ENCODE results near the gene EPN2. TPM values are rescaled to one million over a fixed set of nuclear protein-coding genes. Genes with fewer than 3 reads are reported as not detected.

Gene EPN2
- total and polyA plus RNA-seq, 10 of the 15 experiments (the other 5 are each of a cell fraction or from before 2014, with no cell fraction given) = 0.26 to 8.4 (median 4.7) TPM

GRCh38 chr17:19362277-19363113 lies 125.3 kb downstream of the EPN2 start, which contains the start of gene B9D1 (continued):
- no peak for TF ChIP-seq ESRRA (IDR thresholded peaks at IDR 0.05; ENCODE audit: low read length)
- TF ChIP-seq NRF1 (conservative IDR thresholded peaks at IDR 0.05; ENCODE audit: low read depth, low read length) = peak; percentile 85
- TF ChIP-seq EP300 (IDR thresholded peaks at IDR 0.05; ENCODE audit: borderline replicate concordance in 1 of 2, control insufficient read depth in 1 of 2, low read depth in 2 of 2, low read length in 2 of 2) = no peak
- no peak for TF ChIP-seq HDAC6 (IDR thresholded peaks at IDR 0.05; ENCODE audit: unreplicated experiment)
- no peak for TF ChIP-seq BRCA1 (IDR thresholded peaks at IDR 0.05; ENCODE audit: low read depth, low read length)
- 0 out of 2 replicates have a peak, but pooled peaks have one; percentile 36 for TF ChIP-seq TARDBP (IDR thresholded peaks at IDR 0.05; ENCODE audit: borderline replicate concordance)
- TF ChIP-seq EED (IDR thresholded peaks at IDR 0.05; ENCODE audit: low read depth) = no peak
- TF ChIP-seq SUZ12 (IDR thresholded peaks at IDR 0.05; ENCODE audit: unreplicated experiment) = no peak
- TF ChIP-seq PAX8 (IDR thresholded peaks at IDR 0.05) = no peak
- 0 out of 2 replicates have a peak, but pooled peaks have one; percentile 11 for TF ChIP-seq BACH1 (IDR thresholded peaks at IDR 0.05; ENCODE audit: borderline replicate concordance)
- no peak for TF ChIP-seq ATF2 (IDR thresholded peaks at IDR 0.05; ENCODE audit: low read length)
- no peak for TF ChIP-seq ZNF384 (IDR thresholded peaks at IDR 0.05; ENCODE audit: borderline replicate concordance, low read depth, low read length)
- 0 out of 2 replicates have a peak, but pooled peaks have one; percentile 10 for TF ChIP-seq NR2F1 (conservative IDR thresholded peaks at IDR 0.05)
- TF ChIP-seq SMAD5 (IDR thresholded peaks at IDR 0.05; ENCODE audit: low read depth) = no peak
- TF ChIP-seq YBX1 (IDR thresholded peaks at IDR 0.05) = no peak
- TF ChIP-seq HCFC1 (IDR thresholded peaks at IDR 0.05; ENCODE audit: low read length) = peak; percentile 56
- TF ChIP-seq JUND (IDR thresholded peaks at IDR 0.05; ENCODE audit: low read depth, low read length) = no peak
- TF ChIP-seq CBFB (IDR thresholded peaks at IDR 0.05; ENCODE audit: low read depth) = no peak; the same call in 1 of the 2 replicates
- TF ChIP-seq DPF2 (IDR thresholded peaks at IDR 0.05) = no peak
- no peak for TF ChIP-seq MTA2 (IDR thresholded peaks at IDR 0.05; ENCODE audit: low read depth)
- TF ChIP-seq PBX3 (IDR thresholded peaks at IDR 0.05; ENCODE audit: insufficient replicate concordance, low read depth, low read length) = no peak
- no peak for TF ChIP-seq SUPT20H (IDR thresholded peaks at IDR 0.05; ENCODE audit: borderline replicate concordance, control insufficient read depth, low read depth, low read length)
- TF ChIP-seq PRDM15 (CRISPR knock-in tag; IDR thresholded peaks at IDR 0.05) = no peak
- TF ChIP-seq NR2C1 (IDR thresholded peaks at IDR 0.05) = no peak
- TF ChIP-seq BHLHE40 (IDR thresholded peaks at IDR 0.05; ENCODE audit: borderline replicate concordance in 1 of 2, low read depth in 2 of 2, low read length in 1 of 2) = peak; percentile 77 to 83

Data from GM12878 (cell line).